Suprapubic skin (tissue), 4 donors: ENCODE results near the gene MRPS17. TPM values are rescaled to one million over a fixed set of nuclear protein-coding genes. Genes with fewer than 3 reads are reported as not detected.

ENCODE experiments used
- DNase-seq, 2 donors: peaks; one replicate each; pipeline ENCODE4 v3.0.0-alpha.2; 2019; ENCODE audit warnings: low spot score in 2 of 2
- H3K27ac ChIP-seq: fragments of 200-600 bp; sonication (generic); one replicate; pipeline ENCODE4 v1.5.1; 2019
- H3K27me3 ChIP-seq: fragments of 200-600 bp; sonication (generic); one replicate; pipeline ENCODE4 v1.5.1; 2019
- H3K36me3 ChIP-seq: fragments of 200-600 bp; sonication (generic); one replicate; pipeline ENCODE4 v1.5.1; 2019
- H3K4me1 ChIP-seq: fragments of 200-600 bp; sonication (generic); one replicate; pipeline ENCODE4 v1.5.1; 2019
- H3K4me3 ChIP-seq: fragments of 200-600 bp; sonication (generic); one replicate; pipeline ENCODE4 v1.5.1; 2019; ENCODE audit warnings: mild to moderate bottlenecking
- H3K9me3 ChIP-seq: fragments of 200-600 bp; sonication (generic); one replicate; pipeline ENCODE4 v1.5.1; 2019
- EP300 ChIP-seq: sonication (generic); formaldehyde crosslinking; IDR thresholded peaks from one replicate; pipeline ENCODE4 v1.6.1; 2017; ENCODE audit warnings: antibody characterized with exemption
- POLR2A ChIP-seq, 2 donors: fragments of 450-650 bp; IDR thresholded peaks; one replicate each; pipeline ENCODE4 v1.6.1; 2017; ENCODE audit warnings: antibody characterized with exemption in 2 of 2, mild to moderate bottlenecking in 2 of 2, moderate library complexity in 2 of 2
- POLR2AphosphoS5 ChIP-seq, 3 donors: sonication (generic); formaldehyde crosslinking; IDR thresholded peaks; one replicate each; pipeline ENCODE4 v1.6.1; 2017; ENCODE audit warnings: antibody characterized with exemption in 3 of 3
- WGBS: methylation state at CpG from one replicate; pipeline ENCODE4 v1.1.5; 2018; 5-methylcytosine and 5-hydroxymethylcytosine counted together
- total RNA-seq, 4 donors: library from RNA; depleted of rRNA; stranded (reverse); fragments of >200 nt; gene quantifications; one replicate each; pipeline ENCODE4 v1.1.0, GENCODE V29; 2016
- TF ChIP-seq, protein P1 (sequence below), 2 donors: fragments of 200-600 bp in 1 of 2; fragments of 450-650 bp in 1 of 2; sonication (generic) in 1 of 2; IDR thresholded peaks; one replicate each; pipeline ENCODE4 v1.5.1; 2016 to 2019; ENCODE audit warnings: antibody characterized with exemption in 2 of 2, mild to moderate bottlenecking in 1 of 2, moderate library complexity in 1 of 2

The MRPS17 gene
- total RNA-seq, 4 donors from 2014 or later = 5.6 to 12.0 (median 8.5) TPM

DNA sequence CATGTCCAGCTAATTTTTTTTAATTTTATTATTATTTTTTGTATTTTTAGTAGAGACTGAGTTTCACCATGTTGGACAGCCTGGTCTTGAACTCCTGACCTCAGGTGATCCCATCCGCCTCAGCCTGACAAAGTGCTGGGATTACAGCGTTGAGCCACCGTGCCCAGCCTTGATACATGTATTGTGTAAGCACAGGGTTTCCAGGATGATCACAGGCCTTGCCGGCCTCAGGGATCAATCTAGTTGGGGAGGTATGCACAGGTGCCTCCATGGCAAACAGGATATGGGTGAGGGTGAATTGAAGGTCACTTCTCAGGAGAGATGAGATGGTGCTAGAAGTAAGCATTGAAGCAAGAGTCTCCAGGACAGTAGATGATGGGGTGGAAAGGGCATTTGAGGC, 5.5 kb downstream of the MRPS17 start:
- Histone ChIP-seq H3K4me3 (no peak overlapping the region), H3K27ac (no peak overlapping the region), H3K36me3 (peaks cover 23% of the 10 kb centered on the region), H3K4me1 (peaks cover 8% of the 10 kb centered on the region), H3K9me3 (no peaks in the 10 kb centered on the region), H3K27me3 (no peaks in the 10 kb centered on the region)
- TF ChIP-seq POLR2A (IDR thresholded peaks at IDR 0.05) = no peak
- TF ChIP-seq POLR2AphosphoS5 (IDR thresholded peaks at IDR 0.05) = no peak
- DNase-seq = no peak
- WGBS = 68% methylated on average over 4 of the region's 4 CpGs

DNA sequence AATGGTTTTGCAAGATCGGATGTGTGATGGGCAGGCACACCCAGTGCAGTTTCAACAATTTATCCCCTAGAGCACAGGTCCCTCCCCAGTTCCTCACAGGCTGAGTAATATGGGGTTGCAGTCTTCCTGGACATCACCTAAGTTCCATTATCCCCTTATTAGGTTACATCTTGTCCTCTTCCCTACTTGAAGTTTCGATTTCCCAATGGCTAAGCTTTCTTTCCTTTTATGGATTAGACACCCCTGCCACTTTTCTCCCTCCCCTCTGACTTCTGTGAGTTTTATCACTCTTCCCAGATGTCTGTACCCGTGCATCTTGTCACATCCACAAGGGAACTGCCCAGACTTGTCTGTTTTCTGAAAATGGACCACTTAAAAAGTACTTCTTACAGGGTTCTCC, 10.3 kb downstream of the MRPS17 start:
- Histone ChIP-seq H3K27me3 (no peaks in the 10 kb centered on the region), H3K9me3 (no peaks in the 10 kb centered on the region), H3K36me3 (no peaks in the 10 kb centered on the region), H3K27ac (no peak overlapping the region), H3K4me3 (no peak overlapping the region), H3K4me1 (peaks cover 26% of the 10 kb centered on the region)
- 71% methylated on average over 3 of the region's 3 CpGs for WGBS
- TF ChIP-seq, protein P1, sequence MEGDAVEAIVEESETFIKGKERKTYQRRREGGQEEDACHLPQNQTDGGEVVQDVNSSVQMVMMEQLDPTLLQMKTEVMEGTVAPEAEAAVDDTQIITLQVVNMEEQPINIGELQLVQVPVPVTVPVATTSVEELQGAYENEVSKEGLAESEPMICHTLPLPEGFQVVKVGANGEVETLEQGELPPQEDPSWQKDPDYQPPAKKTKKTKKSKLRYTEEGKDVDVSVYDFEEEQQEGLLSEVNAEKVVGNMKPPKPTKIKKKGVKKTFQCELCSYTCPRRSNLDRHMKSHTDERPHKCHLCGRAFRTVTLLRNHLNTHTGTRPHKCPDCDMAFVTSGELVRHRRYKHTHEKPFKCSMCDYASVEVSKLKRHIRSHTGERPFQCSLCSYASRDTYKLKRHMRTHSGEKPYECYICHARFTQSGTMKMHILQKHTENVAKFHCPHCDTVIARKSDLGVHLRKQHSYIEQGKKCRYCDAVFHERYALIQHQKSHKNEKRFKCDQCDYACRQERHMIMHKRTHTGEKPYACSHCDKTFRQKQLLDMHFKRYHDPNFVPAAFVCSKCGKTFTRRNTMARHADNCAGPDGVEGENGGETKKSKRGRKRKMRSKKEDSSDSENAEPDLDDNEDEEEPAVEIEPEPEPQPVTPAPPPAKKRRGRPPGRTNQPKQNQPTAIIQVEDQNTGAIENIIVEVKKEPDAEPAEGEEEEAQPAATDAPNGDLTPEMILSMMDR (IDR thresholded peaks at IDR 0.05) = no peak
- TF ChIP-seq POLR2AphosphoS5 (IDR thresholded peaks at IDR 0.05) = no peak
- no peak for TF ChIP-seq EP300
- no peak for TF ChIP-seq POLR2A (IDR thresholded peaks at IDR 0.05)
- DNase-seq = no peak

DNA sequence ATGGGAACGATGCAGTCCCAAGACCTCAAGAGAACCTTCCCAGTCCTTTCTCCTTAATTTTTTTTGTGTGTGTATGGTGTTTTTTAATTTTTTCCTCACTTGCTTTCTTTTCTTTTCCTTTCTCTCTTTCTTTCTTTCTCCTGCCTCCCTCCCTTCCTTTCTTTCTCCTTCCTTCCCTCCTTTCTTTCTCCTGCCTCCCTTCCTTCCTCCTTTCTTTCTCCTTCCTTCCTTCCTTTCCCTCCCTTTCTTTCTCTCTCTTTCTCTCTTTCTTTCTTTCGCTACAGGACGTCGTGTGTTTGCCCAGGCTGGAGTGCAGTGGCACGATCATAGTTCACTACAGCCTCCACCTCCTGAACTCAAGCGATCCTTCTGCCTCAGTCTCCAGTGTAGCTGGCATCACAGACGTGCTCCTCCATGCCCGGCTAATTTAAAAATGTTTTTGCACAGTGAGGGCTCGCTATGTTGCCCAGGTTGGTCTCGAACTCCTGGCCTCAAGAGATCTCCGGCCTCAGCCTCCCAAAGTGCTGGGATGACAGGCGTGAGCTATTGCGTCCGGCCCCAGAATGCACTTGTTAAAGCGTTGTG, 12.0 kb downstream of the MRPS17 start:
- H3K36me3 ChIP-seq = no peaks in the 10 kb centered on the region
- no peaks in the 10 kb centered on the region for H3K27me3 ChIP-seq
- no peak for DNase-seq
- peak overlapping the region; percentile 87 for H3K4me3 ChIP-seq
- 55% methylated on average over 15 of the region's 15 CpGs for WGBS
- no peaks in the 10 kb centered on the region for H3K9me3 ChIP-seq
- peak overlapping the region; percentile 97 for H3K27ac ChIP-seq
- TF ChIP-seq, protein P1 (IDR thresholded peaks at IDR 0.05) = no peak
- TF ChIP-seq POLR2AphosphoS5 (IDR thresholded peaks at IDR 0.05) (no peak), EP300 (no peak), POLR2A (IDR thresholded peaks at IDR 0.05) (no peak)
- peaks cover 26% of the 10 kb centered on the region for H3K4me1 ChIP-seq

DNA sequence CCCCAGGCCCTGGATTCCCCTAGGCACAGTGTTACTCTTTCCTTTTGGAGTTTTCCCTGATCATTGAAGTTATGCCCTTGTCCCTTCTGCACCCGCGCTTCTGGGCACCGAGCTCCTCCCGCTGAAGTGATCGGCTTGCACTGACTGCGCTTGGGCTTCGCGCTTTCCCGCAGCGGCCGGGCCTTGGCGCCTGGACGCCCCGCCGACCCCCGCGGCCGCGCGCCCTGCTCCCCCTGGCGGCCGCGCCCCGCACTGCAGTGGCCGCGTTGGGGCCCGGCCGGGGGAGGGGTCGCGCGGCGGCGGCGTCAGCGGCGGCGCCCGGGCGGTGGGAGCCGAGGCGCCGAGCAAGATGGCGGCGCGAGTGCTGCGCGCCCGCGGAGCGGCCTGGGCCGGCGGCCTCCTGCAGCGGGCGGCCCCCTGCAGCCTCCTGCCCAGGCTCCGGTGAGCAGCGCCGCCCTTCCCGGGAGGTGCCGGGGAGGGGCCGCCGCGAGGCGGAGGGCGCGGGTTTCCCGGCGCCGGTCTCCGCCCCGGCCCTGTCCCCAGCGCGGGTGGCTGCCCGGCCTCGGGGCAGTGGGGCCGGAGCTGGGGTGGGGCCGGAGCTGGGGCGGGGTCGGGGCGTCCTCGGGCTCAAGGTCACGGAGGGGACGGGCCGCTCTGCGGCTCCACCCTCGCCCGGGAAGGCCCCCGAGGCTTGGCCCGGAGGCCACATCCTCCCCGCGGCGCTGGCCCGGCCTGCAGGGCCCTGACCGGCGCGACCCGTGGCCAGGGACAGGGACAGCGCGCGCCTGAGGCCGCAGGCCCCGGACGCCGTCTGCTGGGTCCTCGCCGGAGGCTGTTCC, 12.8 kb downstream of the MRPS17 start, which contains the start of gene NIPSNAP2:
NIPSNAP2 (plus strand) TSS at position 325 of the 839 bp plus-strand sequence; CDS start at position 350, 25 bp downstream.
- WGBS = no CpG with 5 or more reads among the region's 105 CpGs
- peak within 1 kb of the TSS; percentile 87 for H3K4me3 ChIP-seq
- no peaks in the 10 kb centered on the region for H3K9me3 ChIP-seq
- peak; percentile 49 to 65 for TF ChIP-seq POLR2A (IDR thresholded peaks at IDR 0.05)
- no peak for TF ChIP-seq POLR2AphosphoS5 (IDR thresholded peaks at IDR 0.05)
- TF ChIP-seq, protein P1 (IDR thresholded peaks at IDR 0.05) = peak; percentile 54 to 59
- H3K4me1 ChIP-seq = peaks cover 26% of the 10 kb centered on the region
- H3K36me3 ChIP-seq = no peaks in the 10 kb centered on the region
- H3K27me3 ChIP-seq = no peaks in the 10 kb centered on the region
- peak within 1 kb of the TSS; percentile 97 for H3K27ac ChIP-seq
- DNase-seq = peak in 1 of 2 donors; percentile 78

DNA sequence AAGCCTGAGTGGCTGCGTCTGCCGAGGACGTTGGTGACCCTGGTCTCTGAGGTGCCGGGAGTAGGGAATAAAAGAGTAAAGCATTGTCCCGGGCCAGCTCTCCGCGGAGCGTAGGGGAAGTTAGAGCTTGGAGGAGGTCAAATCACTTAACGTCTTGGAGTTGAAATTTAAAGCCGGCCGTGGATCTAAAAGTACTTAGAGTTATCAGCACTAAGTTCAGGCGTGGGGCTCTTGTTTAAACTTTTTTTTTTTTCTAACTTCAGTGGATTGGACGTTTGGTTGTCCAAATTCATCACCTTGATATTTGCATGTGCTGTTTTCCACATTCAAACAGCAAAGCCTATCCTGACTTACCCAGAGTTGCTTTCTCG, 13.4 kb downstream of the MRPS17 start:
- DNase-seq = no peak
- WGBS = 3% methylated on average over 14 of the region's 14 CpGs
- H3K9me3 ChIP-seq = no peaks in the 10 kb centered on the region
- peak overlapping the region; percentile 87 for H3K4me3 ChIP-seq
- TF ChIP-seq POLR2AphosphoS5 (IDR thresholded peaks at IDR 0.05) (no peak), EP300 (no peak), POLR2A (IDR thresholded peaks at IDR 0.05) (no peak)
- TF ChIP-seq, protein P1 (IDR thresholded peaks at IDR 0.05) = no peak
- no peaks in the 10 kb centered on the region for H3K36me3 ChIP-seq
- H3K4me1 ChIP-seq = peaks cover 26% of the 10 kb centered on the region
- H3K27ac ChIP-seq = peak overlapping the region; percentile 97
- no peaks in the 10 kb centered on the region for H3K27me3 ChIP-seq
